NT2/D1 (cell line): ENCODE data around the gene OR10K2.

ENCODE experiments used
- SUZ12 ChIP-seq: IDR thresholded peaks from 2 replicates; pipeline ENCODE4 v1.6.1; 2011; ENCODE audit not compliant: insufficient read length, insufficient read depth; ENCODE audit errors: extremely low read depth
- YY1 ChIP-seq: IDR thresholded peaks from 2 replicates; pipeline ENCODE4 v1.6.1; 2011; ENCODE audit not compliant: insufficient read length, insufficient read depth
- ZNF274 ChIP-seq: IDR thresholded peaks from 2 replicates; pipeline ENCODE4 v1.6.1; 2011; ENCODE audit warnings: mild to moderate bottlenecking, low read depth, low read length

GRCh38 chr1:158458263-158458662 lies 32.2 kb upstream of the OR10K2 start:
- TF ChIP-seq YY1 (no peak), ZNF274 (no peak), SUZ12 (no peak)
